ENCODE measurements around the gene ADGRG1.
A peak's percentile ranks its signal among the peaks of the same experiment; 100 is the strongest.

ADGRG1 gene

DNA sequence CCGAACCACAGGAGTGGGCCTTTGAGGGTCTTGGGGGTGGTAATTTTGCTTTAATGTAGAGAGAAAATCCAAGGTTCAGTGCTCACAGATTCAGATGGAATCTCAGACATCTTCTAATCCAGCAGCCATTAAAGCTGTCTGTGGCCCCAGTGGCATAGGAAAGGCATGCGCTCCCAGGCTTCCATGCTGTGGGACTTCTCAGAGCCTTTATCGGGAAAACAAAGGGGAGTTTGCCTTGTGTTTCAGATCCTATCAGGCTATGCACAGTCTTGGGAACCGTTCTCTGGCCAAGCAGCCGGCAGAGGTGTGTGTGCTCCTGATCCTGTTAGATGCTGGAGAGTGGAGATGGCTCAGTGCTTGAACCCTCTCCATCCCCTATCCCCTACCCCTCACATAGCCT is 7.8 kb downstream of the ADGRG1 start:
- DNase-seq: no peak

DNA sequence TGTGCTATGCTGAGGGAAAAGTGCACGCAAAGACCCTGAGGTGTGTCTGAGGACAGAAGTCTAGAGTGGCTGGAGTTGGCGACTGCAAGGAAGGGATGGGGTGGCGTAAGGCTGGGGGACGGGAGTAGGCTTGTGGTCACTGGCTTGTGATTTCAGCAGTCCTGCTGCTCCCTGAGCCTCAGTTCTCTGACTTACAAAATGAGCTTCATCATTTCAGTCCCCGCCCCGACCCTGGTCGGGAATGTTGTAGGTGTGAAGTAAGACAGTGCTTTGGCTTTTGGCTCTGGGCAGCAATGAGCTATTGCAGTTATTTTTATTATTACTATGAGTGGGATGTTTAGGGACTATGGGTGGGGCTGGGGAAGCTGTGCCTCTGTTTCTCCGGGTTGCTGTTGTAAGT is 8.6 kb downstream of the ADGRG1 start:
- DNase-seq: no peak

DNA sequence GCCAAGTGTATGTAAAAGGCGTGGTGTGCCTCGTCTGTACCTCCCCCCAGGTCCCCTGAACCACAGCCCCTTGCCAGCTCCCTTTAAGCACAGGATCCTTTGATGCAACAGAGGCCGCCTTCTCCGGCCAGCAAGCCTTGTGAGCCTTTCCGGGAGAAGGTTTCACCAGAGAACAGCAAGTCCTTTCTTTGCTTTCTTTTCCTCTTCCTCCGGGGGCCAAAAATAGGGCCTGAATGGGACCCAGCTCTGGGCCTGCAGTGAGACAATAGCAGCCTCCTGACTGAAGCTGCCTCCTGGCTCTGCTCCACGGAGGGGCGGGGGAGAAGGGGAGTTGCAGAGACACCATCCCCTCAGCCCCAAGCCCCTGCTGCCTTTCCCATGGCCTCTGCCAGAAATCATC is 9.0 kb downstream of the ADGRG1 start:
- DNase-seq: no peak

DNA sequence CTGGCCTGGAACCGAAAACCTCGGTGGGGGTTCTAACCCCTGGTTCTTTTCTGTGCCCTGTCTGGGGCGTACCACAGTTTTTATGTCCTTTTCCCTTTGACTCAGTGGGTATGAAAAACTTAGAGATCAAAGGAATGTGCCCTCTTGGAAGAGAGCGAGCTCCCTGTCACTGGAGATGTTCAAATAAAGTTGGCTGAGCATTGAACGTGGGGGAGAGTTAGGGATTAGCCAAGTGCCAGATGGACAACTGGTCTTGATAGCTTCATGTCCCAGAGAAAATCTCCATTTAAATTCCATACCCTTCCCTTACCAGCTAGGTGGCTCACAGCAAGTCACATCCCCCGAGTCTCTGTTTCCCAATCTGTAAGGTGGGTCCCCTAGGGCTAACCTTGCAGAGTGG is 9.5 kb downstream of the ADGRG1 start:
- DNase-seq: no peak

DNA sequence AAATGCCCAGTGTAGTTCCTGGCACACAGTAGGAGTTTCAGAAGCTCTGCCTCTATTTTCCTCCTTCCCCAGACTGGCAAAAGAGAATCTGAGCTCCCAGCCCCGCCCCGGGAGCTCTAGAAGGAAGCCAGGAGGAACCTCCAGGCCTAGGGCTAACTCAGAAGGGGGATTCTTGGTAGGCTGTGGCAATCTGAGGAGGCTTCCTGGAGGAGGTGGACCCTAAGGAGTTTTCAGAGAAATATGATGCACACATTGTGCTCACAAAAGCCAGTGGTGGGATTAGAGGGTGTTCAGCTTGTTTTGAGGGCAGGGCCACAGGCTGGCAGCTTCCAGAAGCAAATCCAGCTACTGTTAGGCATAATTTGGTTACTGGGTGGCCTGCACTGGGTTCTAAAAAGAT is 10.0 kb downstream of the ADGRG1 start:
- DNase-seq: no peak

DNA sequence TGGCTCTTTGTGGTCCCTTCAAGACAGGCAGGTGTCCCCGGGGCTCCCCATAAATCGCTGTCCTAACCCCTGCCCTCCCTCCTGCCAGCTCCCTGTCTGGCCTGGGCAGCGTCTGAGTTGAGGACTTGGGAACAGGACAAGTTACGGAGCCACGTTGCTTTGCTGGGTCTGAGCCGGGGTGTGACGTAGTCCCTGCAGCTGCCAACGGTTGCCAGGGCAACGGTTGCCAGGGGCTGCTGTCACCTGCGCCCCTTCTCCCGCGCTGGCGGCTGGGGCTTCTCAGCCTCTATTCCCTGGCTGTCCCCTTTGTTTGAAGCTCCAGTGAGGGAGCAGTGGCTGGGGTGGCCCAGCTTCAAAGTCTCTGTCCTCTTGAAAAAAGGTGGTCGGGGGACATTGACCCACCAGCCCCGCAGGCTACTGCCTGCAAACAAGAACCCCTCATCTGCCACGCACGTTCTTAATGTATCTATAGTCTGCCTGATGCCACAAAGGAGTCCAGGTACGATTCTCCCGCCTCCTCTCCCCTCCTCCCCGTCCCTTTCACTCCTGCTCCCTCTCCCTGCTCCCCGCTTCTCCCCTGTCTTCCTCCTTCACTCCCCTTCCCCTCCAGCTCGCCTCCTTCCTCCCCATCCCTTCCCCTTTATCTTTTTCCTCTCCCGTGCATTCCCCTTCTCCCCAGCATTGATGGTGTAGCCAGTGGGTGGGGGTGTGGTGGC is 10.9 kb downstream of the ADGRG1 start:
- no peak for DNase-seq

DNA sequence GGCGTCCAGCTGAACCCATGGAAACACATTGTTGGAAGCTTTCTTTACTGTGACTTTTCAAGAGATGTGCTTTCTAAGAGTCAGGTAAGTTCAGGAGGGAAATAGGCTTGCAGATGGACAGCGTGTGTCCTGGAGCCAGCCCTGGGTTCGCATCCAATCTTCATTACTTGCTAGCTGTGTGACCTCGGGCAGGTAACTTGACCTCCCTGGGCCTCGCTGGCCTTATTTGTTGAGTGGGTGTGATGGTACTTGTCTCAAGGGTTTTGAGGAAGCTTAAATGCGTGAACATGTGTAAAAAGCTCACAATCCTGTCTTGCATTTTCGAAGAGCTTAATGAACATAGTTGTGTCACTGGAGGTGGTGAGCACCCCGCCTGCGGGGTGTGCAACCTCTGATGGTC is 11.8 kb downstream of the ADGRG1 start:
- DNase-seq: no peak

DNA sequence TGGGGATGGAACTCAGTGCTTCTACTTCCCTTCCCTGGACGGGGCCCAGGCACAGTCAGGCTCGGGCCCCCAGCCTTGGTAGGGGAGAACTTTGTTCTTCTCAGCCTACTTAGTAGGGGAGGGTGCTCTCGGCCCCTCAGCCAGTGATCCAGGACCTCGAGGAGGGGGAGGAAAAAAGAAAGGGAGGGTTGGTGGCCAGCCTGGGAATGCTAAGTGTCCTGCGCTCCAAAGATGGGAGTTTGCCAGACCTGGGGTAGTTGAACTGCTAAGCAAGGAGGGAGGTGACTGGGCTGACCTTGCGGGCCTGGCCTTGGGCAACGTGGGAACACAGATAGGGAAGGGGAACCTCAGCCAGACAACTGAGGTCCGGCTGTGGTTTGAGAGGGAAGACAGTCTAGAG is 12.2 kb downstream of the ADGRG1 start:
- no peak for DNase-seq

DNA sequence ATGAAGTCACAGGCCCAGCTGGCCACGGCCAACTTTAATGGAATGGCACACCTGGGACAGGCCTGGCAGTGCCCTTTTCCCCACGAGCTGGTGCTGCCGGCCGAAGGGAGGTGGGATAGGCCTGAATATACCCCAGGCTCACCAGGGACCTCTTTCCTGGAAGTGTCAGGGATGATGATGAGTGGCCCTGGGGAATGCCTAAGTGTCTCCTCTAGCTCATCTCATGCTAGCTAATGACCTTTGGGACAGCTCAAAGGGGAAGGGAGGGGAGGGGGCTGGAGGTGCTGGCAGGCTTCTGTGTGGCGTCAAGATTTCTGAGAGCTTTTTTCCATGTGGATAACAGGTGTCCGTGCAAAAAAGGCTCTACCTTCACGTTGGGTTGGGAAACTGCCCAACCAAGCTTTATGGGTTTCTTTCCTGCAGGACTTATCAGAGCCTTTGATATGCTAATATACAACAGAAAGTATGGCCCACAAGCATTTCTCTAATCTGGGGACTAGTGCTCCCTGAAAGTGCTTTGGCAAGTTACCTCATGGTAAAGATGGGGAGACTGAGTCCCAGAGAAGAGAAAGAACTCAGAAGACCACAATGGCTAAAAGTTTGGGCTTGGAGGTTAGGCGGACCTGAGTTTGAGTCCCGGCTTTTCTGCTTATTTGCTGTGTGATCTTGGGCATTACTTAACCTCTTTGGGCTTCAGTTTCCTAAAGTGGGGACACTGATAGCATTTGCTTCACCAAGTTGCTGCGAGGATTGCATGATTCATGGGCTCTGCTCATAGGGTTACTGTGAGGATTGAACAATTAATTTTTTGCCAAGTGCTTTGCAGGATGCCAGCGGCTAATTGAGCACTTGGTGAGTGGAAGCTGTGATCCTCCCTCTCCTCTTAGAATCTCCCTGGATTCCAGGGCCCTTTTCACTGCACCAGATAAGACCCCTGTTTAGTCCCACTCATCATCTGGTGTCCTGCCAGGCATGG is 14.0 kb downstream of the ADGRG1 start:
- no peak for DNase-seq

DNA sequence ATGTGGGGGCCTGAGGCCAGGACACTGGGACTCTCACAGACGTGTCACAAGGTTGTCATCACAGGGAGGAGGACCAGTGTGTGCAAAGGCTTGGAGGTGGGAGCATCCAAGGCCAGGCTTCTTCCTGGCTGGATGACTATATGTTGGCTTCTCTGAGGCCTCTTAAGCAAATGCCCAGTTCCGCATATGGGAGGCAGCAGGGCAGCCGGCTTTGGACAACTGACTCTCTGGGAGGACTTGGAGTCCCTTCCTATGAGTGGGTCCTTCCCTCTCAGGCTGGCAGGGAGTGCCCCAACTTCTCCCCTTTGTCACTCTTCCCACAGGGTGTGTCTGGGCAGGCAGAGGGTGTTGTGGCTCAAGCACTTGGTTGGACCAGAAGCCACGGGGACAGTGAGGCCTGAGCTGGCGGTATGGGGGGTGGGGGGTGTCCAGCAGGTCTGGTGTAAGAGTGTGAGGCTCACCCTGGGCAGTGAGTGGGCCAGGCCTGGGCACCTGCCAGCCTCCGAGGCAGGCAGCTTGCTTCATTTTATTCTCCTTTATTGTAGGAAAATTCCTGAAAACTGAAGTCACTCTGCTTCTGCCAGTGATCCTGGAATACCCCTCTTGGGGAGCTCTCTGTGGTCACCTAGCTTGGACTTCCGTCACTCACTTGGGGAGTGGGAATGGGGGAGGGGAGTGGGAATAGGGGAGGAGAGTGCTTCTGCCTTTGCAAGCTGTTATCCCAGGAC is 14.9 kb downstream of the ADGRG1 start:
- no peak for DNase-seq

DNA sequence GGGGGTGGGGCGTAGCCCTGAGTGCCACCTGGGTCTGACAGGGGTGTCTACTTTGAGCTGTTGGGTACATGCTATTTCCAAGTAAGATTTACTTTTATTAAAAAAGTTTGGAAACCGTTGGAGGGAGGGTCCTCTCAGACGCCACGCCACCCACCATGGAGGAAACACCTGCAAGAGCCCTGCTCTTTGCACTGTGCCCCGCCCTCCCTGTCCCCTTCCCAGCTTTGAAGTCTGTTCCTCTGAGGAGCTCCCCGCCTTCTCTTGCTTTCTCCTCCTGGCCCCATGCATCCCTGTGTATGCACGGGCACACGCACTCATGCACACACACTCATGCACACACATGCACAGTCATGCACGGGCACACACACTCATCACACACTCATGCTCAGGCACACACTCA is 15.5 kb downstream of the ADGRG1 start:
- no peak for DNase-seq

DNA sequence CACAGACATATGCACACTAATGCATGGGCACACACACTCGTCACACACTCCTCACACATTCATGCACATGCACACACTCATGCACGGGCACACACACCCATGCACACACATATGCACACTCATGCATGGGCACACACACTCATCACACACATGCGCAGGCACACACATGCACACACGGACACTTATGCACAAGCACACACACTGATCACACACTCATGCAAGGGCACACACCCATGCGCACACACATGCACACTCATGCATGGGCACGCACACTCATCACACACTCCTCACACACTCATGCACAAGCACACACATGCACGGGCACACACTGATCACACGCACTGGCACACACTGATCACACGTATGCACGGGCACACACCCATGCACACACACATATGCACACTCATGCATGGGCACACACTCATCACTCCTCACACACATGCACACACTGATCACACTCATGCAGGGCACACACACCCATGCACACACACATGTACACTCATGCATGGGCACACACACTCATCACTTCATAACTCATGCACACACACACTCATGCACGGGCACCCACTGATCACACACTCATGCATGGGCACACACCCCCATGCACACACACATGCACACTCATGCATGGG is 16.1 kb downstream of the ADGRG1 start:
- DNase-seq: no peak

DNA sequence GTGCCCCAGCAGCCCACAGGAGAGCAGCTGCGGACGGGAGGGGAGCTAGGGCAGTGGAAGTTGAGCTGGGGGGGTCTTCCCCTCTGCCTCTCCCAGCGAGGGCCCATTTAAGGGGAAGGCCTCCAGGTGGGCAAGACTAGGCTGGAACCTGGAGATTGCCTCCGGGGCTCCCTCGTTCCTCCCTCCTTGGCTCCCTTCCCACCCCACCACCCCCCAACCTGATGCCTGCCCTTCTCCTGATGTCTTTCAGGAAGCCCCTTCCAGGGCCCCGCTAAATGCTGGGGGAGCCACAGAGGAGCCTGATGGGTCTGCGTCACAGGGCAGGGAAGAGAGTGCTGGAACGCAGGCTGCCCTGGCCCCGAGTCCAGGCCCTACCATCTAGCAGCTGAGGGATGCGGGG is 16.7 kb downstream of the ADGRG1 start:
- DNase-seq: no peak

DNA sequence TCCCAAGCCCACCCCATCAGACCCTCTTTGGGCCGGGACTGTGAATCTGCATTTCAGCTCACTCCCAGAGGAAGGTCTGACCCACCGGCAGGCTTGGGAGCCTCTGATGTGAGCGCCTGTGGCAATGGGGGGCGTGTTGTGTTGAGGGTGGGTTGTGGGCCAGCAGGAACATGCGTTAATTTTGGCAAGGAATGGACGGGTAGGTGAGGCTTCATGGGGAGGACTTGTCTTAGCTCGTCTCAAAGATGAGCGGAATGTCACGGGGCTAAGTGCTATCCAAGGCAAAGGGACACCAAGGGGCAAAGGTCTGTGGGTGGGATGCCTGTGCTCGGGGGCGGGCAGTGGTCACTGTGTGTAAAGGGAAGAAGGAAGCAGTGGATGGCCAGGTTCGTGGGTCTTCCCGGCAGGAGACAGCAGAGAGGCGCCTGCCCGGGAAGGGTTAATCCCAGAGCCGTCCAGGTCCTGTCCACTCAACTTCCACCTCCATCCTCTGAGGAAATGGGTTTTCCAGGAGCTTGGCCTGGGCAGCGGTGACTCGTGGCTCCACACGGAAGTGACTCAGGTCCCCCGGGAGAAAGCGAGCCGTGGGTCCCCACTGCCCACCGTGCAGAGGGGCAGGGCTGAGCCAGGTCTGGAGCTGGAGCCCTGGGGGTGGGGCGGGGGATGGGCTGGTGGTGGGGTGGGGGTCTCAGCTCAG is 17.4 kb downstream of the ADGRG1 start:
- no peak for DNase-seq

DNA sequence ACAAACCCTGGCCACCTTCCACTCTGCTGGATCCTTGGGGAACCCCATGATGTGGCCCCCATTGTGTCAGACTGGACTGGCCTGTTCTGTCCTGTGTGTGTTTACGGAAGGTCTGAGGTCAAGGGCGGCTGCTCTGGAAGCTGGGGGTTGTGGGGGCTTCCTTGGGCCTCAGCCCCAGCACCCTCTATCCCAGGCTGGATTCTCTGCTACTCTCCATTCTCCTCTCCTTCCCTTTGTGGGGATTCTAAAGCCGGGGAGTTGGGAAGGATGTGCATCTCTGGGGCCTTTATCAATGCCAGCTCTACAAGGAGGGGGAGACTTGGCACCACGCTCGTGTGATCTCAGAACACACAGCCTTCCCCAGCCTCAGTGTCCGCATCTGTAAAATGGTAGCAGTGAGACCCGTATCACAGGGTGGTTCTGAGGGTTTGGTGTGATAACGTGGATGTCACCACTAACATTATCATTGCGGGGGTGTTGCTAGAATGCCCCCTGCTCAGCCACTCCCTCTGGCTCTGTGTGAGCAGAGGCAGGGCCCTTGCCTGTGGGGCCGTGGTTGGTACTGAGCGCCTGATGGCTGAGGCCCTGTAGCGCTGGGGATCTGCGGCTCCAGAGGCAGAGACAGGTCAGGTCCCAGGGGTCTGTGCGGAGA is 18.1 kb downstream of the ADGRG1 start:
- no peak for DNase-seq

DNA sequence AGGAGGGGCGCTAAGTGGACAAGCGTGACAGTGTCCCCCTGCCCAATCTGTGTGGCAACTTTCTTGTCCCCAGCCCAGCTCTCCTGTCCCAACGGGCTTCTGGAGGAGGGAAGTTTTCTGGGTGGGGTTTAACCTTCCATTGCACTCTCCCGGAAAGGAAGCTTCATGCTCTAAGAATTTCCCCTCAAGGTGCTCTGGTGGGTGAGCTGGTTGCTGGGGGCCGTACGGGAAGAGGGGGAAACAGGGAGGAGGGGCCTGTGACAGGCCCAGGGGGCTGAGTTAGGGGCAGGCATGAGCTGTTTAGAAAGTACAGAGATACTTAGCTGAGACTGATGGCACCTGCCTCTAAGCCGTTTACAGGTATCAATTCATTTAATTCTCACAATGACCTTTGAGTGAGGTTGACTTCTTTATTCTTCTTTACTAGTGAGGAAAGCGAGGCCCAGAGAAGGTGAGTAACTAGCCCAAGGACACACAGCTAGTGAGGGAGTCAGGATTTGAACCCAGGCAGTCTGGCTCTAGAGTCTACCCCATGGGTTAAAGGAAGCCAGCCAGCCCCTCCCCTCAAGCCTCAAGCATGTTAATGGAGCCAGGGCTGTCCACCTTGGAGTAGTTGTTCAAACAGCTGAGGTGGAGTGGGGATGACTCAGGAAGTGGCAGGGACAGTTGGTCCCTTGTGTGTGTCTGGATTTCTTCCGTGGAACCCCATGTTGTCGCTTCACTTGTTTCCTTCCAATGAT is 18.9 kb downstream of the ADGRG1 start:
- no peak for DNase-seq

DNA sequence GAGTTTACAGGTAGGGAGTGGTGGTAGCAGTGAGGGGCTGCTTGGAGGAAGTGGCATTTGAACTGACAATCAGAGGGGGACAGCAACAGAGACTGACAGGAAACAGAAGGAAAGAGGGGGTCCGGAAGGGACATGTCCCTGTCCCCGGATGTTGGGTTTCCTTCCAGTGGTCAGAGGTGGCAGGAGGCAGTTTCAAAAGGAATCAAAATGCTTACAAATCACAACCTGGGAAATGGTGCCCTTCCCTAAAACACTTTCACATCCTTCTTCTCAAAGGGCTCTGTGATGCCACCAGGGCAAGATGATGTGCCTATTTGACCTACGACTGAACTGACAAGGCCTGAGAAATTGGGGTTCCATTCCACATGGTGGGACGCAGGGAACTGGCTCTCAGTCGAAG is 19.7 kb downstream of the ADGRG1 start:
- DNase-seq: no peak

DNA sequence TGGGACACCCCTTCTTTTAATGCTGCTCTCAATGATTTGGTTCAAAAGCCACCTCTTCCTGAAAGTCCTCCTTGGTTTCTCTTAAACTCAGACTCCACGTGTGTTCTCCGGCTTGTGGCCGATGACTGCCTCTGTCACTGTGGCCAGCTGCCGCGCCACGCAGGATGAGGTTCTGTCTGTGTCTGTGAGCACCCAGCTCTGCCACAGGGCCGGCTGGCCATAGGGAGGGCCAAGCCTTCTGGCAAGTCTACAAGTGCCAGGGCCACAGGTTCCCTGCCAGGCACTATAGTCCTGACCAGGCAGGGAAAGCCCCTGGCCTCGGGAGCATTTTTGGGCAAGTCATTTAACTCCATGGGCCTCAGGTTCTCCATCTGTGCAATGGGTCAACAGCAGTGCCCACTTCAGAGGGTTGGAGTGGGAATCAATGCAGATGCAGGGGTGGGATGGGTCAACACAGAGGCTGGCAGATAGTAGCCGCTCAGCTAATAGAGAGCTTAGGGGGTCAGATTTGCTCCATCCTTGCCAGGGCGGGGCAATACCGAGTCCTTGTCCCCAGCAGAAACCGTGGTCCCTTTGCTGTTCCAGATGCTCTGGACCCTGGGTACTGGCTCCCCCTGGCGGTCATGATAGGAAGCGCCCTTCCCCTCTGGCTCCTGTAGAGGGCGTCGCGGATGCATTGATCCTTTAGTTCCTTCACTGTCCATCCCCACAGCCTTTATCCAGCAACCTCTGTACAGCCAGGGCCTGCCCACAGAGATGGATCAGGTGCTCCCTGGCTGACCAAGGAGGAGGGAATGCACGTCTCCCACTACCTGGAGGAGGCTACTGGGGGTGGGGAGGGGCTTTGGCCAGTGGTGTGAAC is 20.4 kb downstream of the ADGRG1 start:
- peak; percentile 76 for DNase-seq

DNA sequence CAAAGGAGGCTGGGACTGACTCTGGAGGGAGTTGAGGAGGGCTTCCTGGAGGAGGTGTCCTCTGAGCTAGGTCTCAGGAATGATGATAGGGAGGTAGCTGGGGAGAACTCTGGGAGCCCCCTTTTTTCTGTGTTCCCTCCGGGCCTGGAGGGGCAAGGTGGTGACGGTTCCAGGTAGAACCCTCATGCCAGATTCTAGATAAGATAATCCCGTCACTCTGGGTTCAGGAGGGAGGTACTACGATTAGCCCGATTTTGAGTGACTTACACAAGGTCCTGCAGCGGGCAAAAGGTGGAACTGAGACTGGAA is 21.0 kb downstream of the ADGRG1 start:
- peak; percentile 8 for DNase-seq

DNA sequence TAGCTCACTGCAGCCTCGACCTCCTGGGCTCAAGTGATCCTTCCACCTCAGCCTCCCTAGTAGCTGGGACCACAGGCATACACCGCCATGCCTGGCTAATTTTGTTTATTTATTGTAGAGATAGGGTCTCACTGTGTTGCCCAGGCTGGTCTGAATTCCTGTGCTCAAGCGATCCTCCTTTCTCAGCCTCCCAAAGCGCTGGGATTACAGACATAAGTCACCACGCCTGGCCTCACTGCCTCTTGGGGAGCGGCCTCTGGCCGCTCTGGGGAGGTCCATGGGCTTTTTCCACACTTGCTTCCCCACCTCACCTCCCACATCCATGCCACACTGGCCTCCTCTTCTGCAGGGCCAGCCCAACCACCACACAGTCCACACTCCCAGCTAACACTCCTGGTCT is 21.4 kb downstream of the ADGRG1 start:
- no peak for DNase-seq
